Measurements from ENCODE around the gene GPAT2. TPM values are rescaled to one million over a fixed set of nuclear protein-coding genes. Genes with fewer than 3 reads are reported as not detected.

Gene GPAT2
- total RNA-seq, 1 donor from 2014 or later: 0.79 TPM

Other genes starting within 250 kb of the GPAT2 start
- gene ANKRD36C, start 43.1 kb downstream of the GPAT2 start, total RNA-seq: 8.8 and 11.6 TPM in 2 replicates
- not detected in 2 replicates for gene ADRA2B, start 81.7 kb upstream of the GPAT2 start, total RNA-seq
- gene ASTL, start 103.6 kb upstream of the GPAT2 start, total RNA-seq: 0.13 TPM in 1 of 2 replicates, not detected in the other
- gene DUSP2, start 110.5 kb upstream of the GPAT2 start, total RNA-seq: 1.8 and 5.3 TPM in 2 replicates
- gene STARD7, start 173.9 kb upstream of the GPAT2 start, total RNA-seq: 73.2 and 93.7 TPM in 2 replicates
- 12.1 and 17.3 TPM in 2 replicates for gene TMEM127, start 231.1 kb upstream of the GPAT2 start, total RNA-seq
- 58.0 and 94.0 TPM in 2 replicates for gene CIAO1, start 231.3 kb upstream of the GPAT2 start, total RNA-seq

Measured in bronchial epithelial cell (primary cell).